B cell (primary cell): ENCODE data around the gene REL. TPM values are rescaled to one million over a fixed set of nuclear protein-coding genes. Genes with fewer than 3 reads are reported as not detected.

ENCODE experiments used
- ATAC-seq: fragments of 200-7000 bp; cut with Tn5 transposase; one replicate; pipeline ENCODE4 v1.10.0; 2021; ENCODE audit warnings: low read depth, mild to moderate bottlenecking, moderate number of reproducible peaks, moderate library complexity
- CTCF ChIA-PET: fragments of 350-600 bp; sonication (Branson Sonifier 250); formaldehyde crosslinking; loops from one replicate; lab custom pipeline; 2021; ENCODE audit warnings: antibody characterized with exemption, inconsistent platforms; lab: Charles Lee
- POLR2A ChIA-PET: fragments of 350-600 bp; sonication (Branson Sonifier 250); formaldehyde crosslinking; loops from one replicate; lab custom pipeline; 2021; ENCODE audit warnings: antibody characterized with exemption; lab: Charles Lee
- DNase-seq: peaks from one replicate; pipeline ENCODE4 v3.0.0; 2013
- H2AFZ ChIP-seq: 2 replicates; pipeline ENCODE4 v1.6.1; 2012; ENCODE audit warnings: mild to moderate bottlenecking, low read depth, low read length; ENCODE audit not compliant: insufficient read depth, poor library complexity, severe bottlenecking
- H3K27ac ChIP-seq, 2 donors: 1 replicate in 1 of 2; 2 replicates in 1 of 2; pipeline ENCODE4 v1.5.1; 2012 to 2013; ENCODE audit warnings: low read length in 2 of 2, mild to moderate bottlenecking in 2 of 2, moderate library complexity in 1 of 2
- H3K27me3 ChIP-seq, 4 experiments: fragments of 200-600 bp in 1 of 4; sonication (generic) in 1 of 4; replicated peaks in 1 of 4; 1 replicate in 2 of 4; 2 replicates in 2 of 4; pipeline versions ENCODE4 v1.6.1 to v1.7.0; 2013 to 2016; ENCODE audit warnings: low read length in 3 of 4, mild to moderate bottlenecking in 2 of 4, mixed read lengths in 1 of 4, moderate library complexity in 1 of 4; ENCODE audit not compliant: insufficient read depth in 4 of 4, control insufficient read depth in 3 of 4; ENCODE audit errors: control extremely low read depth in 1 of 4
- H3K36me3 ChIP-seq, 2 experiments: replicated peaks in 1 of 2; 1 replicate in 1 of 2; 2 replicates in 1 of 2; pipeline versions ENCODE4 v1.6.1 to v1.7.1; 2013; ENCODE audit warnings: low read length in 1 of 2; ENCODE audit not compliant: insufficient read depth in 2 of 2, control insufficient read depth in 1 of 2; ENCODE audit errors: control extremely low read depth in 1 of 2, extremely low read depth in 1 of 2
- H3K4me1 ChIP-seq, 2 donors: fragments of 200-600 bp in 1 of 2; sonication (generic) in 1 of 2; 1 replicate in 1 of 2; 2 replicates in 1 of 2; pipeline versions ENCODE4 v1.5.1 to v1.6.1; 2013 to 2017; ENCODE audit warnings: low read length in 2 of 2; ENCODE audit not compliant: control insufficient read depth in 2 of 2, insufficient read depth in 2 of 2
- H3K4me2 ChIP-seq: replicated peaks from 2 replicates; pipeline ENCODE3; 2012; ENCODE audit warnings: mild to moderate bottlenecking, low read depth, low read length; ENCODE audit not compliant: poor library complexity, severe bottlenecking
- H3K4me3 ChIP-seq, 5 experiments: fragments of 200-600 bp in 1 of 5; sonication (generic) in 1 of 5; 1 replicate in 3 of 5; 2 replicates in 2 of 5; pipeline versions ENCODE4 v1.5.1 to v1.7.0; 2011 to 2016; ENCODE audit warnings: low read length in 4 of 5, mild to moderate bottlenecking in 4 of 5, low read depth in 2 of 5, control low read depth in 1 of 5, moderate library complexity in 1 of 5; ENCODE audit not compliant: insufficient read depth in 1 of 5; ENCODE audit errors: control extremely low read depth in 1 of 5, extremely low read depth in 1 of 5
- H3K79me2 ChIP-seq: fragments of 200-600 bp; sonication (generic); one replicate; pipeline ENCODE4 v1.6.0; 2016; ENCODE audit warnings: low read length; ENCODE audit not compliant: control insufficient read depth, insufficient read depth
- H3K9ac ChIP-seq: fragments of 200-600 bp; sonication (generic); 2 replicates; pipeline ENCODE4 v1.6.1; 2017; ENCODE audit warnings: mild to moderate bottlenecking, low read length, moderate library complexity
- H3K9me3 ChIP-seq, 3 donors: one replicate each; pipeline versions ENCODE4 v1.6.1 to v1.7.1; 2013; ENCODE audit warnings: low read length in 2 of 3; ENCODE audit not compliant: control insufficient read depth in 2 of 3, insufficient read depth in 1 of 3; ENCODE audit errors: control extremely low read depth in 1 of 3
- H4K20me1 ChIP-seq: 2 replicates; pipeline ENCODE4 v1.6.0; 2012; ENCODE audit warnings: mild to moderate bottlenecking, low read length; ENCODE audit not compliant: insufficient read depth, control insufficient read depth, poor library complexity, severe bottlenecking
- H3K27ac Mint-ChIP-seq: one replicate; pipeline ENCODE4 v1.8.0; 2021; ENCODE audit warnings: mixed read lengths
- H3K27me3 Mint-ChIP-seq: one replicate; pipeline ENCODE4 v1.8.0; 2021; ENCODE audit warnings: mixed read lengths
- H3K4me1 Mint-ChIP-seq: one replicate; pipeline ENCODE4 v1.8.0; 2021; ENCODE audit warnings: mixed read lengths
- H3K4me3 Mint-ChIP-seq: one replicate; pipeline ENCODE4 v1.8.0; 2021; ENCODE audit warnings: mixed read lengths
- H3K9me3 Mint-ChIP-seq: one replicate; pipeline ENCODE4 v1.8.0; 2022; ENCODE audit warnings: mixed read lengths; ENCODE audit not compliant: insufficient read depth
- CTCF ChIP-seq: fragments of 200-600 bp; IDR thresholded peaks from one replicate; pipeline ENCODE4 v1.8.0; 2022; ENCODE audit warnings: antibody characterized with exemption, mild to moderate bottlenecking
- EZH2 ChIP-seq: IDR thresholded peaks from 2 replicates; pipeline ENCODE4 v1.6.1; 2012; ENCODE audit warnings: borderline replicate concordance, low read depth, mild to moderate bottlenecking, moderate library complexity, low read length; ENCODE audit not compliant: insufficient read depth, poor library complexity, severe bottlenecking
- WGBS: methylation state at CpG from one replicate; pipeline ENCODE4 v1.1.5; 2013; ENCODE audit warnings: missing lambda C conversion rate; ENCODE audit not compliant: insufficient coverage; 5-methylcytosine and 5-hydroxymethylcytosine counted together
- intact Hi-C: fragments of 100-400 bp; cut with micrococcal nuclease; formaldehyde crosslinking; loops from one replicate; pipeline ENCODE4 v1.10.0; 2022
- polyA plus RNA-seq: library from polyadenylated mRNA; depleted of rRNA; stranded (reverse); fragments of >200 nt; gene quantifications from 2 replicates; pipeline ENCODE4 v1.2.3, GENCODE V29; 2012
- total RNA-seq, 2 donors: library from RNA; stranded (reverse); fragments of 120-200 nt in 1 of 2; gene quantifications; 1 replicate in 1 of 2; 2 replicates in 1 of 2; pipeline versions ENCODE4 v1.2.3 to v1.2.4, GENCODE V29; 2013 to 2022

REL gene
- total and polyA plus RNA-seq, 2 donors (not counting 1 experiment from before 2014, with no cell fraction given), result 27.9 to 283 TPM

- no peaks in the 10 kb centered on the region for H3K9me3 Mint-ChIP-seq
- no peak for DNase-seq
- no peak overlapping the region for H3K27ac ChIP-seq
Measured at GRCh38 chr2:60948926-60949579, 67.7 kb downstream of the REL start.

More at GRCh38 chr2:60948926-60949579, 67.7 kb downstream of the REL start:
- intact Hi-C loops, result no loop called here
- Histone ChIP-seq H3K36me3 (peaks cover 0 to 19% of the 10 kb centered on the region in 2 experiments), H2AFZ (no peak overlapping the region), H3K9me3 (peaks cover 0 to 5% (median 1%) of the 10 kb centered on the region in 3 donors), H3K4me2 (no peak overlapping the region), H3K27me3 (no peaks in the 10 kb centered on the region), H3K4me3 (no peak overlapping the region), H4K20me1 (no peaks in the 10 kb centered on the region), H3K9ac (no peak overlapping the region), H3K4me1 (no peaks in the 10 kb centered on the region), H3K79me2 (no peaks in the 10 kb centered on the region)
- H3K27me3 Mint-ChIP-seq, result no peaks in the 10 kb centered on the region
- 100% methylated on average over 2 of the region's 6 CpGs for WGBS
- ChIA-PET POLR2A (no interaction called here), CTCF (no interaction called here)
- H3K4me3 Mint-ChIP-seq, result no peak overlapping the region
- H3K4me1 Mint-ChIP-seq, result peaks cover 8% of the 10 kb centered on the region
- TF ChIP-seq CTCF (no peak), EZH2 (no peak)
- no peak for ATAC-seq
- no peak overlapping the region for H3K27ac Mint-ChIP-seq
